ENCODE measurements around the gene COL9A3.

- no peak for TF ChIP-seq CTCF (IDR thresholded peaks at IDR 0.05; ENCODE audit: low read depth, low read length)
- no peak for TF ChIP-seq EZH2phosphoT487 (IDR thresholded peaks at IDR 0.05; ENCODE audit: low read depth)
These were observed 9.3 kb downstream of the COL9A3 start for GRCh38 chr20:62825986-62826645.

Data from OCI-LY3 (cell line).